ENCODE data around the gene SLC16A3.
A peak's percentile ranks its signal among the peaks of the same experiment; 100 is the strongest.

Gene SLC16A3

DNA sequence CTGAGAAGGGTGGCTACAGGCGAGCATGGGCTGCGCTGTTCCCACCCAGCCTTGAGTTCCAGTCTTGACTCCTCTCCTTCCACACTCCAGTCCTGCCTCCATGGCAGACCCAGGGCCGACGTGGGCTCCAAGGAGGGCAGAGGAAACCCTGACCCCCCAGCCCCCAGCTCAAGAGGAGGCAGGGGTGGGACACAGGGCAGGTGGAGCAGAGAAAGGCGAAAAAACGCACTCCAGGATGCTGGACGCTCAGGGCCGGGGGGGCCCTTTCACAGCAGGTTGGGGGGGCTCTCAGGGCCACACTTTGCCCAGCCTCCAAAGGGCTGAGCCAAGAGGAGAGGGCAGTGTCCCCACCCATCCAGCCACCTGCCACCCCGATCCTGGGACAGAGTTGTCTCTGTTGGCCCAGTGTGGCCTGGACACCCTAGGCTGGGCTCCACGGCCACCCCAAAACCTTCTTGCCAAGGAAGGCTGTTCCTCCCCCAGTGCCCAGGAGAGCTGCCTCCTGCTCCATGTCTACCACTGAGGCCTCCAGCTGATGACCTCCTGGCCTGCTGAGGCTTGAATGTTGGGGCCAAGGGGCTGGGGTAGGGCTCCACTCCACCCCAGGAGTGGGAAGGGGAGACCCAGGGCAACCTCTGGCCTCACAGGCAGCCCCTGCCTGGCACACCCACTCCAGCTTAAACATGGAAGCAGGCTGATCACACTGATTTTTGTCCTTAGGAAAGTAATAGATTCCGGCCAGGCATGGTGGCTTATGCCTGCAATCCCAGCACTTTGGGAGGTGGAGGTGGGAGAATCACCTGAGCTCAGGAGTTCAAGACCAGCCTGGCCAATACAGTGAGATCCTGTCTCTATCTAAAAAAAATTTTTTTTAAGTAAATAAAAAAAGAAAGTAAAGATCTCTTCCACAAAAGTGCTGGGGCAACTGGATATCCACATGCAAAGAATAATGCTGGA is 8.8 kb upstream of the SLC16A3 start:
- Histone ChIP-seq H3K36me3 (ENCODE audit: insufficient read depth, insufficient read length, low read length) (peaks cover 3% of the 10 kb centered on the region), H3K4me1 (ENCODE audit: insufficient read depth, insufficient read length) (peaks cover 15% of the 10 kb centered on the region), H3K9me3 (ENCODE audit: insufficient read depth, low read length) (0 out of 2 replicates have a peak, but pooled peaks cover 3% of the 10 kb centered on the region), H3K9ac (ENCODE audit: insufficient read length, low read depth) (no peak overlapping the region), H3K27me3 (ENCODE audit: insufficient read depth, insufficient read length) (no peaks in the 10 kb centered on the region), H3K4me3 (ENCODE audit: insufficient read length, low read depth) (no peak overlapping the region)
- TF ChIP-seq ZNF274 (IDR thresholded peaks at IDR 0.05; ENCODE audit: low read depth, low read length), result no peak
- TF ChIP-seq SUZ12 (IDR thresholded peaks at IDR 0.05; ENCODE audit: extremely low read depth, insufficient read depth, insufficient read length), result no peak
- no peak for TF ChIP-seq YY1 (IDR thresholded peaks at IDR 0.05; ENCODE audit: insufficient read depth, insufficient read length)
- DNase-seq (ENCODE audit: low read depth, low spot score), result no peak

DNA sequence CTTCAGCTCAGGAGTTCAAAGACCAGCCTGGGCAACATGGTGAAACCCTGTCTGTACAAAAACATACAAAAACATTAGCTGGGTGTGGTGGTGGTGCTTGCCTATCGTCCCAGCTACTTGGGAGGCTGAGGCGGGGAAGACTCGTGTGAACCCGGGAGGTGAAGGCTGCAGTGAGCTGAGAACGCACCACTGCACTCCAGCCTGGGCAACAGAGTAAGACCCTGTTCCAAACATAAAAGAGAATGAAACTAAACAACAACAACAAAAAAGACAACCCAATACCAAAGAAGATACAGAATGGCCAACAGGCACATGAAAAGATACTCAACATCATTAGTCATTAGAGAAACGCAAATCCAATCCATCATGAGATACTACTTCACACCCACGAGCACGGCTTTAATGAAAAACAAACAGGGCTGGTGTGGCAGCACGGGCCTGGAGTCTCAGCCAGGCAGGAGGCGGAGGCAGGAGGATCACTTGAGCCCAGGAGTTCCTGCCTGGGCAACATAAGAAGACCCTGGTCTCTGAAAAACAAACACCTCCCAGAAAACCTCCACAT is 7.4 kb upstream of the SLC16A3 start:
- no peak for DNase-seq (ENCODE audit: low read depth, low spot score)
- Histone ChIP-seq H3K27me3 (ENCODE audit: insufficient read depth, insufficient read length) (no peaks in the 10 kb centered on the region), H3K36me3 (ENCODE audit: insufficient read depth, insufficient read length, low read length) (peaks cover 3% of the 10 kb centered on the region), H3K9me3 (ENCODE audit: insufficient read depth, low read length) (0 out of 2 replicates have a peak, but pooled peaks cover 3% of the 10 kb centered on the region), H3K9ac (ENCODE audit: insufficient read length, low read depth) (no peak overlapping the region), H3K4me3 (ENCODE audit: insufficient read length, low read depth) (no peak overlapping the region), H3K4me1 (ENCODE audit: insufficient read depth, insufficient read length) (peaks cover 25% of the 10 kb centered on the region)
- TF ChIP-seq SUZ12 (IDR thresholded peaks at IDR 0.05; ENCODE audit: extremely low read depth, insufficient read depth, insufficient read length), result no peak
- no peak for TF ChIP-seq ZNF274 (IDR thresholded peaks at IDR 0.05; ENCODE audit: low read depth, low read length)
- no peak for TF ChIP-seq YY1 (IDR thresholded peaks at IDR 0.05; ENCODE audit: insufficient read depth, insufficient read length)

DNA sequence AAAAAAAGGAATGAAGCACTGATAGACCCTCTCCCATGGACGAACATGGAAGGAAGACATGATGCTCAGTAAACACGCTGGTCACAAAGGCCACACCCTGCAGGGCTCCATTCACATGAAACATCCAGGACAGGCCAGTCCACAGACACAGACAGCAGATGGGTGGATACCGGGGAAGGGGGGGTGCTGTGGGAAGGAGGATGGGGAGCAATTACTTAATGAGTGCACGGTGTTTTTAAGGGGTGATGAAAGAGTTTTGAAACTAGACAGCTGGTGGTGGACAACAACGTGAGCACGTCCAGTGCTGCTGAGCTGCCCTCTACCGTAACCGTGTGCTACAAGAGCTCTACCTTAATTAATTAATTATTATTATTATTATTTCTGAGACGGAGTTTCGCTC is 6.0 kb upstream of the SLC16A3 start:
- no peak overlapping the region for H3K9ac ChIP-seq (ENCODE audit: insufficient read length, low read depth)
- H3K4me1 ChIP-seq (ENCODE audit: insufficient read depth, insufficient read length), result peaks cover 20% of the 10 kb centered on the region
- peaks cover 3% of the 10 kb centered on the region for H3K36me3 ChIP-seq (ENCODE audit: insufficient read depth, insufficient read length, low read length)

DNA sequence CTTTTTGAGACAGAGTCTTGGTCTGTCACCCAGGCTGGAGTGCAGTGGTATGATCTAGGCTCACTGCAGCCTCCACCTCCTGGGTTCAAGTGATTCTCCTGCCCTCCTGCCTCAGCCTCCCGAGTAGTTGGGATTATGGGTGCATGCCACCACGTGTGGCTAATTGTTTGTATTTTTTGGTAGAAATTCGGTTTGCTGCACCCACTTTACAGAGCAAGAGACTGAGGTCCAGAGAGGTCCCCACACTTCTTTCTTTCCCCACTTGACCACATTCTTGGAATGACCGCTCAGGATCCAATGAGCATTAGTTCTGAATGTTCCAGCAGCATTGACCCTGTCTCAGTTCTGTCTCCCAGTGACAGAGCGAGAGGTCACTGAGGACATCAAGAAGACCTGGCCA is 5.3 kb upstream of the SLC16A3 start:
- Histone ChIP-seq H3K27me3 (ENCODE audit: insufficient read depth, insufficient read length) (peaks cover 13% of the 10 kb centered on the region), H3K36me3 (ENCODE audit: insufficient read depth, insufficient read length, low read length) (peaks cover 3% of the 10 kb centered on the region), H3K4me1 (ENCODE audit: insufficient read depth, insufficient read length) (peaks cover 19% of the 10 kb centered on the region), H3K9ac (ENCODE audit: insufficient read length, low read depth) (no peak overlapping the region), H3K9me3 (ENCODE audit: insufficient read depth, low read length) (0 out of 2 replicates have a peak, but pooled peaks cover 3% of the 10 kb centered on the region), H3K4me3 (ENCODE audit: insufficient read length, low read depth) (no peak overlapping the region)
- TF ChIP-seq SUZ12 (IDR thresholded peaks at IDR 0.05; ENCODE audit: extremely low read depth, insufficient read depth, insufficient read length), result no peak
- no peak for TF ChIP-seq YY1 (IDR thresholded peaks at IDR 0.05; ENCODE audit: insufficient read depth, insufficient read length)
- TF ChIP-seq ZNF274 (IDR thresholded peaks at IDR 0.05; ENCODE audit: low read depth, low read length), result no peak
- DNase-seq (ENCODE audit: low read depth, low spot score), result no peak

More for the DNA sequence above, 6.0 kb upstream of the SLC16A3 start:
- Histone ChIP-seq H3K9me3 (ENCODE audit: insufficient read depth, low read length) (0 out of 2 replicates have a peak, but pooled peaks cover 3% of the 10 kb centered on the region), H3K27me3 (ENCODE audit: insufficient read depth, insufficient read length) (peaks cover 7% of the 10 kb centered on the region), H3K4me3 (ENCODE audit: insufficient read length, low read depth) (no peak overlapping the region)
- no peak for TF ChIP-seq ZNF274 (IDR thresholded peaks at IDR 0.05; ENCODE audit: low read depth, low read length)
- DNase-seq (ENCODE audit: low read depth, low spot score), result no peak

DNA sequence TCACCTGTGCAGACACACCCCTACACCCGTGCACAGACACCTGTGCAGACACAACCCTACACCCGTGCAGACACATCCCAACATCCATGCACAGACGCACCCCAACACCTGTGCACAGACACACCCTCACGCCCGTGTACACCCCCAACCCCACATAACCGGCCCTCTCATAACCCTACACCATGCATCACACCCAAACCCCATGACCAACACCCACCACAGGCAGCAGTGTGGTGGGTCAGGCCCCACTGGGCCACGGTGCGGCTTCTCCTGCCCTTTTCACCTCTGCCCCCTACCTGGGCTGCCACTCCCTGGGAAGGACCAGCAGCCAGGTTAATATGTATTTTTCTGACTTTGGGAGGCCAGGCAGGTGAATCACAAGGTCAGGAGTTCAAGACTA is 4.2 kb upstream of the SLC16A3 start:
- H3K4me3 ChIP-seq (ENCODE audit: insufficient read length, low read depth), result no peak overlapping the region
- H3K36me3 ChIP-seq (ENCODE audit: insufficient read depth, insufficient read length, low read length), result peaks cover 4% of the 10 kb centered on the region
- no peak for DNase-seq (ENCODE audit: low read depth, low spot score)
- H3K9me3 ChIP-seq (ENCODE audit: insufficient read depth, low read length), result 0 out of 2 replicates have a peak, but pooled peaks cover 3% of the 10 kb centered on the region
- TF ChIP-seq SUZ12 (IDR thresholded peaks at IDR 0.05; ENCODE audit: extremely low read depth, insufficient read depth, insufficient read length), result no peak
- no peak for TF ChIP-seq ZNF274 (IDR thresholded peaks at IDR 0.05; ENCODE audit: low read depth, low read length)
- no peak for TF ChIP-seq YY1 (IDR thresholded peaks at IDR 0.05; ENCODE audit: insufficient read depth, insufficient read length)
- peaks cover 16% of the 10 kb centered on the region for H3K4me1 ChIP-seq (ENCODE audit: insufficient read depth, insufficient read length)
- no peak overlapping the region for H3K9ac ChIP-seq (ENCODE audit: insufficient read length, low read depth)
- H3K27me3 ChIP-seq (ENCODE audit: insufficient read depth, insufficient read length), result peaks cover 15% of the 10 kb centered on the region

DNA sequence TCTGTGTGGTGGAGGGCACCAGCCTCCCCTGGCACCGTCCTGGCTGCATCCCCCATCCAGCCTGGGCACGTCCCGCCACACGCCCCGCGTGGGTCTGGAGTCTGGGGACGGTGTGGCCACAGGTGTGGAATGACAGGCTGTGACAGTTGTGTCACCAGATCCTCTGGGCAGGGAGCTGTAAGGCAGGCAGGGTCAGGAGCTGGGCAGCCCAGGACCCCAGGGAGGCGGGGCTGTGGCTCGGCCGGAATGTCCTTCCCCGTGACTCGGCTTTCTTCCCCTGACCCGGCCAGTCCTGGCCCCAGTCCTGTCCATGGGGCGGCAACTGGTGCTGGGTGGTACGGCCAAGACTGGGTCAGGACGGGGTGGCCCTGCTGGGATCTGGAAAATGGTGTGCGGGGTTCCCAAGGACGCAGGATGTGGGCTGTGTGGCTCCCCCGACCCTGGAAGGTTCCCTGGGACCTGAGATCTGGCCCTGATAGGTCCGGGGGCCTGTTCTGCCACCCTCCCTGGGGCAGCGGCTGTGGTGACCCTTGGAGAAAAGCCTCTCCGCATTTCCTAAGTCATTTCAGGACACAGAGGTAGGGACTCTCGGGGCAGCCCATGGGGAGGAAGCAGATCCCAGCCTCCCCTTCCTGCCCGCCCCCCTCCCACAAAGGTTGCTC is 3.3 kb upstream of the SLC16A3 start:
- TF ChIP-seq ZNF274 (IDR thresholded peaks at IDR 0.05; ENCODE audit: low read depth, low read length) (no peak), SUZ12 (IDR thresholded peaks at IDR 0.05; ENCODE audit: extremely low read depth, insufficient read depth, insufficient read length) (no peak), YY1 (IDR thresholded peaks at IDR 0.05; ENCODE audit: insufficient read depth, insufficient read length) (no peak)
- H3K9ac ChIP-seq (ENCODE audit: insufficient read length, low read depth), result peak overlapping the region; percentile 61
- H3K36me3 ChIP-seq (ENCODE audit: insufficient read depth, insufficient read length, low read length), result peaks cover 10% of the 10 kb centered on the region
- no peak for DNase-seq (ENCODE audit: low read depth, low spot score)
- peaks cover 21% of the 10 kb centered on the region for H3K27me3 ChIP-seq (ENCODE audit: insufficient read depth, insufficient read length)
- no peak overlapping the region for H3K4me3 ChIP-seq (ENCODE audit: insufficient read length, low read depth)
- peaks cover 21% of the 10 kb centered on the region for H3K4me1 ChIP-seq (ENCODE audit: insufficient read depth, insufficient read length)
- H3K9me3 ChIP-seq (ENCODE audit: insufficient read depth, low read length), result no peaks in the 10 kb centered on the region
